Erythroblast (primary cell): ENCODE data around the gene DMTF1.

Experiments
- GATA1 ChIP-seq: IDR thresholded peaks from 2 replicates; pipeline ENCODE4 v1.6.1; 2011; ENCODE audit warnings: low read depth, mild to moderate bottlenecking, control low read depth, low read length, moderate library complexity
- POLR2A ChIP-seq: IDR thresholded peaks from 2 replicates; pipeline ENCODE4 v1.6.1; 2011; ENCODE audit warnings: mild to moderate bottlenecking, low read length

DNA sequence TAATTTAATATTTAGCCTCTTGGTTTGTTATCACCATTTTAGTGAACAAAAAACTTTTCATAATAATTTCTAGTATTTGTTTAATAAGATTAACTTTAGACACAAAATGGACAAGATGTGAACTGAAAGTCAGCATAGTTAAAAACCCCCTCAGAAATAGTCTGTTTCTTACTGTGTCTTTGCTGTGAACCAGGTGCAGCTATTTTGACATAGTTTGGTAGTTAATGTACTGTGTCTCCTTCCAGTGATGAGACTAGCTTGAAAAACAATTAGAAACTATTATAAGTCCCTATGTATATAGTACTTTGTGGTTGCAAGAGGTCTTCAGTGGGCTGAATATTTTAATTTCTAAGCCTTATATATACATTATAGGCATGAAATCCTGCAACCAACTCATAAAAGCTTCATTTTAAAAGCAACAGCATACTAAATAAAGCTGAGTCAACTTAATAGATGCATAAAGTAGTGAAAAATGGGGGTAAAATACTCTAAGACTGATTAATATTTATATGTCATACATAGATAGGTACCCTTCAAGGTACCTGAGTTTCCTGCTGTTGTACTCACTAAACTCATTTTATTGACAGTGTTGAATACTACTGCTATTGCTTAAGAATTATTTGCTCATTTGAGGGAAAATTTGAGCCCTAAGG is 19.2 kb downstream of the DMTF1 start:
- TF ChIP-seq POLR2A (no peak), GATA1 (no peak)
